ENCODE measurements around the gene MYRIP. TPM values are rescaled to one million over a fixed set of nuclear protein-coding genes. Genes with fewer than 3 reads are reported as not detected.

MYRIP gene
- total and polyA plus RNA-seq, 2 experiments from 2014 or later: 1.5 to 1.8 TPM

GRCh38 chr3:40223856-40224255, 414.4 kb downstream of the MYRIP start (continued):
- no peak for TF ChIP-seq ZNF462 (CRISPR knock-in tag; IDR thresholded peaks at IDR 0.05)
- TF ChIP-seq POLR2AphosphoS5 (IDR thresholded peaks at IDR 0.05; ENCODE audit: low read depth): no peak
- TF ChIP-seq CTCF (conservative IDR thresholded peaks at IDR 0.05; ENCODE audit: low read depth in 2 of 2): no peak

GRCh38 chr3:40224796-40225515, 415.5 kb downstream of the MYRIP start:
- Histone ChIP-seq H3F3A (replicated peaks; ENCODE audit: low read depth) (no peaks in the 10 kb centered on the region), H4K20me1 (replicated peaks; ENCODE audit: insufficient read depth) (no peaks in the 10 kb centered on the region), H3K9me2 (ENCODE audit: insufficient read depth) (0 out of 2 replicates have a peak, but pooled peaks cover 9% of the 10 kb centered on the region), H3K79me2 (replicated peaks; ENCODE audit: insufficient read depth) (no peaks in the 10 kb centered on the region), H3K4me3 (no peak overlapping the region), H3K4me2 (no peak overlapping the region), H3K27ac (ENCODE audit: low read depth) (no peak overlapping the region), H3K4me1 (ENCODE audit: insufficient read depth) (no peaks in the 10 kb centered on the region), H3K36me3 (ENCODE audit: insufficient read depth) (no peaks in the 10 kb centered on the region), H3K27me3 (ENCODE audit: insufficient read depth) (no peaks in the 10 kb centered on the region), H2AFZ (no peak overlapping the region)
- H3K27me3 Mint-ChIP-seq (ENCODE audit: insufficient read depth, low read depth, poor library complexity): peaks cover 2% of the 10 kb centered on the region
- H3K4me3 Mint-ChIP-seq: no peak overlapping the region
- no peak overlapping the region for H3K27ac Mint-ChIP-seq
- ATAC-seq: no peak
- peaks cover 3% of the 10 kb centered on the region; the same call in 1 of the 3 replicates for H3K36me3 Mint-ChIP-seq (ENCODE audit: low read depth)
- peaks cover 8% of the 10 kb centered on the region for H3K4me1 Mint-ChIP-seq
- H3K9me3 Mint-ChIP-seq: no peaks in the 10 kb centered on the region
- no peak for DNase-seq (ENCODE audit: low spot score)
- no peak for TF ChIP-seq CTCF (conservative IDR thresholded peaks at IDR 0.05; ENCODE audit: low read depth in 2 of 2)
- no peak for TF ChIP-seq EZH2phosphoT487 (IDR thresholded peaks at IDR 0.05; ENCODE audit: unreplicated experiment)
- no peak for TF ChIP-seq CREB1 (CRISPR knock-in tag; IDR thresholded peaks at IDR 0.05; ENCODE audit: low read depth)
